Neural crest cell (in vitro differentiated cells): ENCODE measurements around the gene E4F1. TPM values are rescaled to one million over a fixed set of nuclear protein-coding genes. Genes with fewer than 3 reads are reported as not detected.

ENCODE experiments used
- DNase-seq: peaks from one replicate; pipeline ENCODE4 v3.0.0; 2021; ENCODE audit warnings: low read depth, mixed read lengths, low spot score
- H3K27ac Mint-ChIP-seq: one replicate; pipeline ENCODE4 v1.8.0; 2021; ENCODE audit warnings: mild to moderate bottlenecking, mixed read lengths; ENCODE audit not compliant: unreplicated experiment
- H3K27me3 Mint-ChIP-seq: 2 replicates; pipeline ENCODE4 v1.8.0; 2021; ENCODE audit warnings: low read depth, mild to moderate bottlenecking, mixed read lengths
- H3K36me3 Mint-ChIP-seq: 2 replicates; pipeline ENCODE4 v1.8.0; 2021; ENCODE audit warnings: low read depth, mild to moderate bottlenecking, mixed read lengths
- H3K4me1 Mint-ChIP-seq: 2 replicates; pipeline ENCODE4 v1.8.0; 2021; ENCODE audit warnings: mixed read lengths
- H3K4me3 Mint-ChIP-seq: one replicate; pipeline ENCODE4 v1.8.0; 2021; ENCODE audit warnings: mild to moderate bottlenecking, mixed read lengths
- H3K9me3 Mint-ChIP-seq: 2 replicates; pipeline ENCODE4 v1.8.0; 2021; ENCODE audit warnings: mixed read lengths
- total RNA-seq: library from RNA; stranded (reverse); gene quantifications from 2 replicates; pipeline ENCODE4 v1.2.1, GENCODE V29; 2021
- TF ChIP-seq, protein P1 (sequence below): fragments of 200-600 bp; sonication (generic); conservative IDR thresholded peaks from 2 replicates; pipeline ENCODE4 v1.5.0; 2021; ENCODE audit warnings: antibody characterized with exemption, mild to moderate bottlenecking

The E4F1 gene
- total RNA-seq, 1 donor from 2014 or later: 38.9 TPM

DNA sequence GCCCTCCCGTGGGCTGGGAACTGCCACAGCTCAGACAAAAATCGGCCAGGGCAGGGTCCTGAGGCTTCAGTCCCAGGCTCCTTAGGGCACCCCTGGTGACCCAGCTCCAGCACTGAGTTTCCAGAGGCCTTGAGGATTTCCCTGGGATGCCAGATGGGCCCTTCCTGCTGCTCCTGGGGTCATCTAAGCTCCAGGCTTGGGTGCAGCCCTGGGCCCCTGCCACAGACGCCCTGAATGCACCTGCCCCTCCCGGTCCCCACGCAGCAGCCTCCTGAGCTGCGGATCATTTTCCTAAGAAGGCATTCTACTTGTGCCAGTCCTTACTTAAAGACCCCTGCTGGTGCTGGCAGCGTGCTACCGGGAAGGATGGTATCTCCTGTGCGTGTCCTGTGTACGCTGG lies 50.5 kb downstream of the E4F1 start:
- Mint-ChIP-seq H3K27me3 (no peaks in the 10 kb centered on the region), H3K4me3 (no peak overlapping the region), H3K27ac (no peak overlapping the region), H3K4me1 (peaks cover 8% of the 10 kb centered on the region), H3K9me3 (no peaks in the 10 kb centered on the region), H3K36me3 (no peaks in the 10 kb centered on the region)
- DNase-seq: no peak
- TF ChIP-seq, protein P1, sequence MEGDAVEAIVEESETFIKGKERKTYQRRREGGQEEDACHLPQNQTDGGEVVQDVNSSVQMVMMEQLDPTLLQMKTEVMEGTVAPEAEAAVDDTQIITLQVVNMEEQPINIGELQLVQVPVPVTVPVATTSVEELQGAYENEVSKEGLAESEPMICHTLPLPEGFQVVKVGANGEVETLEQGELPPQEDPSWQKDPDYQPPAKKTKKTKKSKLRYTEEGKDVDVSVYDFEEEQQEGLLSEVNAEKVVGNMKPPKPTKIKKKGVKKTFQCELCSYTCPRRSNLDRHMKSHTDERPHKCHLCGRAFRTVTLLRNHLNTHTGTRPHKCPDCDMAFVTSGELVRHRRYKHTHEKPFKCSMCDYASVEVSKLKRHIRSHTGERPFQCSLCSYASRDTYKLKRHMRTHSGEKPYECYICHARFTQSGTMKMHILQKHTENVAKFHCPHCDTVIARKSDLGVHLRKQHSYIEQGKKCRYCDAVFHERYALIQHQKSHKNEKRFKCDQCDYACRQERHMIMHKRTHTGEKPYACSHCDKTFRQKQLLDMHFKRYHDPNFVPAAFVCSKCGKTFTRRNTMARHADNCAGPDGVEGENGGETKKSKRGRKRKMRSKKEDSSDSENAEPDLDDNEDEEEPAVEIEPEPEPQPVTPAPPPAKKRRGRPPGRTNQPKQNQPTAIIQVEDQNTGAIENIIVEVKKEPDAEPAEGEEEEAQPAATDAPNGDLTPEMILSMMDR: no peak

DNA sequence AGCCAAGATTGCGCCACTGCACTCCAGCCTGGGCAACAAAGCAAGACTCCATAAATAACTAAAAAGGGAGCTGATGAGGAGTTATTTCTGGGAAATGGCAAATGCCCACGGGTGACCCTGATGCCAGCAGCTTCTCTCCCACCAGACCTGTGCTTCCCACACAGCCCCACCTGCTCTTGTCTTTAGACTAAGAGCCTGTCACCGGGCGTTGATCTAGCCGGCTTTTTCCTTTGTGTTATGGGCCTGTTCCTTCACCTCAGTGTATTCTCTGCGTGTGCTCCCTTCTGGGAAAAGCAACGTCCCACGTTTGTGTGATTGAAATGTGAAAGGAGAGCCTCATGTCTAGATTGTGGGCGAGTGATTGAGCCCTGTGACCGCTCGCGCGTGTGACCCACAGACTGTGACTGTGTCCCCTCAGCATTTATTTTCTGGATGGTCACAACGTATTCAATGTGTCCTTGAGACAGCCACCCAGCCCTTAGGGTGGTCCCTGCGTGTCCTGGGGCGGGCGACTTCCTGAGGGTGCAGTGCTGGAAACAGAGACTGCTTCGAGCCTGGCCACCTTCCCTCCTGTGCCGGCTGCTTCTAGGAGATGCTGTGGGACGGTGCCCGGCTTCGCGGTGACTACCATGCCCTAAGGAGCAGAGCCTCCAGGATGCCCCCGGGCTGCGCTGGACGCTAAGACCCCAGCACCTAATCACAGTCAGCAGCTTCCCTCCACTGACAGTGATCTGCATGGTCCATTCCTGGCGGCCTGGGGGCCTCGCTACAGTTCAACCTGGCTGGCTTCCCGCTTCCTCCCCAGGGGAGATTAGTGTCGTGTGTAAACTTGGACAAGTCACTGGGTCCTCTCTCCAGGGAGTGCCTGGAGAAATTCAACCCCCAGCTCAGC lies 52.3 kb downstream of the E4F1 start:
- Mint-ChIP-seq H3K27ac (no peak overlapping the region), H3K4me3 (peak overlapping the region; percentile 49), H3K9me3 (no peaks in the 10 kb centered on the region), H3K36me3 (no peaks in the 10 kb centered on the region), H3K27me3 (no peaks in the 10 kb centered on the region), H3K4me1 (no peaks in the 10 kb centered on the region)
- DNase-seq: no peak
- TF ChIP-seq, protein P1: no peak

DNA sequence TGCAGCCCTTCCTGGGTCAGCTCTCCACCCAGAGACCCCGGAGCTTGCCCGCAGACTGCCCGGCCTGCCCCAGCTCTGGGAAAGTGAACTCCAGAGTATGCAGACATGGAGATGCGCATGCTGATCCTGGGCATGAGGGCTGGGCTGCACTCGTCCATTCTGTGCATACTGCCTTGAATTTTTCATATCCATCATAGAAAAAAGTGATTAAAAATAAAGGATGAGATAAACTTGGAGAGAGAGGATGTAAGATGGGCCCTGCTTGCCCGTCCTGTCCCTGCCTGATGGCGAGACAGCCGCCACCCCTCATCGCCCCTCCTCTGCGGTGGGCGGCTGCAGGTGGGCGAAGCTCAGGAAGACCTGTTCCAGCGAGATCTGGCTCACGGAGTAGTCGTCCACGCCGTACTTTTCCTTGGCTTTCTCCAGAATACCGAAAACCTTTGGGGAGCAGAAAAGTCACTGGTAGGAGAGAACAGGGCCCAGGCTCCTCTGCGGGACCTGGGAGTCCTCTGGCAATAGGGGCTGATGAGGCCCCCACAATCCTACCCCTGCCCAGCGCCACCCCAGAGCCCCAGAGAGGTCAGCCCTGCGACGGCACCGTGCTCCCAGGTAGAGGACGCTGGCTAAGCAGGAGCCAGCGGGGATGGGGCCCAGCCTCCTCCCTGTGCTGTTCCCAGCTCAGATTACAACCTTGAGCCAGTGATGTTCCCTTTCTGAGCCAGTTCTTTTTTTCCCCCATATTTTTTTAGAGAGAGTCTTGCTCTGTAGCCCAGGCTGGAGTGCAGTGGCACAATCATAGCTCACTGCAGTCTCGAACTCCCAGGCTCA lies 53.2 kb downstream of the E4F1 start:
- no peaks in the 10 kb centered on the region for H3K9me3 Mint-ChIP-seq
- TF ChIP-seq, protein P1: no peak
- no peak for DNase-seq
- H3K27me3 Mint-ChIP-seq: no peaks in the 10 kb centered on the region
- no peak overlapping the region for H3K4me3 Mint-ChIP-seq
- no peaks in the 10 kb centered on the region for H3K36me3 Mint-ChIP-seq
- H3K4me1 Mint-ChIP-seq: no peaks in the 10 kb centered on the region
- no peak overlapping the region for H3K27ac Mint-ChIP-seq

DNA sequence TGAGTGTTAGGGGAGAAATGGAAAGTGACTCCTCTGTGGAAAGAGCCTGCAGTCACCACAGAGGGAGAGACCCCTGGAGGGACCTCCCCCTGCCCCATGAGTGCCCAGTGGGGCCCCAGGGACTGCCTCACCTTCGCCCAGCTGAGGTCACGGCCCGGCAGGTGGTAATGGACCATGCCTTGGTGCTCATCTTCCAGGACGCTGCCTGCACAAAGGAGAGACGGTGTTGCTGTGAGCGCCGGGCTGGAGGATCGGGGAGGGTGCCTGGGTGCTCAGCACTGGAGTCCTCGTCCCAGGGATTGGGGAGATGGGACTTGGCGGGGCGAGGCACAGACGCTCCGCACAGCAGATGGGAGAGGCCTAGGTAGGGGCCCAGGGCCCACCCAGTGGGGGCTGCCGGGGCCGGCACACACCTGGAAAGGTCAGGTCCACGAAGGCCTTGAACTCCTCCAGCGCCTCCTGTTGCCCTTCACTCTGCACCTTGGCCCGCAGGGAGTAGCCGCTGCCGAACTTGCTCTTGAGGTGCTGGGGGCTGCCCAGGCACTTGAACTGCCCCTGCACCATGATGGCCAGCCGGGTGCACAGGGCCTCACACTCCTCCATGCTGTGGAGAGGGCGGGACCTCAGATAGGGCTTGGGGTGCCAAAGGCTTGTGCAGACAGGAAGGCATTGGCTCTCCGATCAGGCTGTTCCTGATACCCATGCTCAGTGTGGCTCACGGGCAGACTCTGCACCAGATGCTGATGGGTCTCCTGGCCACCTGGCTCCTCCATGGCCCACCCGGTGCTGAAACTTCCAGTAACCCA lies 54.3 kb downstream of the E4F1 start:
- H3K27ac Mint-ChIP-seq: no peak overlapping the region
- H3K4me1 Mint-ChIP-seq: no peaks in the 10 kb centered on the region
- DNase-seq: no peak
- no peaks in the 10 kb centered on the region for H3K36me3 Mint-ChIP-seq
- H3K9me3 Mint-ChIP-seq: no peaks in the 10 kb centered on the region
- H3K27me3 Mint-ChIP-seq: no peaks in the 10 kb centered on the region
- peak overlapping the region; percentile 23 for H3K4me3 Mint-ChIP-seq
- TF ChIP-seq, protein P1: no peak

DNA sequence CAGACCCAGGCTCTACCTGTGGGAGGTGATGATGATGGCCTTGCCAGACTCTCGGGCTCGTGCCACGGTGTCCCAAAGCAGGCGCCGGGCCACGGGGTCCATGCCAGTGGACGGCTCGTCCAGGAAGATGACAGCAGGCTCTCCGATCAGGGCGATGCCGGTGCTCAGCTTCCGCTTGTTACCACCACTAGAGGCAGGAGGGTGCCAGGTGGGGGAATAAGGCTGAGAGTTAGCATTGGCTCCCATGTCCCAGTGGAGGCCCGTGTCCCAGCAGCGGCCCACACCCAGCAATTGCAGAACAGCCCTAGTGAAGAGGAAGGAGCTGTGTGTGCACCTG lies 54.8 kb downstream of the E4F1 start:
- Mint-ChIP-seq H3K27me3 (no peaks in the 10 kb centered on the region), H3K4me1 (no peaks in the 10 kb centered on the region), H3K27ac (no peak overlapping the region), H3K9me3 (no peaks in the 10 kb centered on the region), H3K36me3 (no peaks in the 10 kb centered on the region), H3K4me3 (peak overlapping the region; percentile 23)
- TF ChIP-seq, protein P1: no peak
- DNase-seq: no peak
